Erythroblast (primary cell): ENCODE measurements around the gene MLLT10.
A peak's percentile ranks its signal among the peaks of the same experiment; 100 is the strongest.
"Not testable (repeated sequence)": the region's sequence is repeated elsewhere in the genome, so short reads cannot be mapped to it uniquely, and the experiment has no call there.

Source experiments
- DNase-seq, 2 experiments: peaks; one replicate each; lab custom pipeline; 2025; lab: John Stamatoyannopoulos, UW
- GATA1 ChIP-seq: IDR thresholded peaks from 2 replicates; pipeline ENCODE4 v1.6.1; 2011; ENCODE audit warnings: low read depth, mild to moderate bottlenecking, control low read depth, low read length, moderate library complexity
- POLR2A ChIP-seq: IDR thresholded peaks from 2 replicates; pipeline ENCODE4 v1.6.1; 2011; ENCODE audit warnings: mild to moderate bottlenecking, low read length

The MLLT10 gene

GRCh38 chr10:21584834-21585530 is 51.0 kb downstream of the MLLT10 start:
- DNase-seq: no peak
- TF ChIP-seq GATA1: no peak
- no peak for TF ChIP-seq POLR2A

GRCh38 chr10:21587391-21587790 is 53.4 kb downstream of the MLLT10 start:
- no peak for DNase-seq
- TF ChIP-seq POLR2A (no peak), GATA1 (no peak)

GRCh38 chr10:21588159-21588558 is 54.1 kb downstream of the MLLT10 start:
- DNase-seq: not testable (repeated sequence)

- no peak for TF ChIP-seq POLR2A
- no peak for TF ChIP-seq GATA1
- no peak for DNase-seq
Observed at GRCh38 chr10:21593986-21594385, 60.0 kb downstream of the MLLT10 start.

GRCh38 chr10:21599582-21599981 is 65.5 kb downstream of the MLLT10 start:
- DNase-seq: peak; percentile 20 to 21
- TF ChIP-seq POLR2A (no peak), GATA1 (no peak)

GRCh38 chr10:21600804-21601433 is 66.9 kb downstream of the MLLT10 start:
- TF ChIP-seq GATA1: no peak
- no peak for TF ChIP-seq POLR2A
- peak in 1 of 2 experiments; percentile 30 for DNase-seq

- TF ChIP-seq GATA1 (no peak), POLR2A (no peak)
Observed at GRCh38 chr10:21602313-21602712, 68.3 kb downstream of the MLLT10 start.

GRCh38 chr10:21603721-21604120 is 69.7 kb downstream of the MLLT10 start:
- peak in 1 of 2 experiments; percentile 43 for DNase-seq
- no peak for TF ChIP-seq POLR2A
- TF ChIP-seq GATA1: no peak

More at GRCh38 chr10:21602313-21602712, 68.3 kb downstream of the MLLT10 start:
- no peak for DNase-seq

- peak in 1 of 2 experiments; percentile 8 for DNase-seq
- TF ChIP-seq GATA1 (no peak), POLR2A (no peak)
Observed at GRCh38 chr10:21604651-21605050, 70.6 kb downstream of the MLLT10 start.

GRCh38 chr10:21607907-21608306 is 73.9 kb downstream of the MLLT10 start:
- DNase-seq: no peak

GRCh38 chr10:21614000-21614399 is 80.0 kb downstream of the MLLT10 start:
- DNase-seq: no peak
- TF ChIP-seq GATA1 (no peak), POLR2A (no peak)

More at GRCh38 chr10:21607907-21608306, 73.9 kb downstream of the MLLT10 start:
- TF ChIP-seq GATA1 (no peak), POLR2A (no peak)

- no peak for TF ChIP-seq POLR2A
- DNase-seq: no peak
Observed at GRCh38 chr10:21617267-21617666, 83.2 kb downstream of the MLLT10 start.

GRCh38 chr10:21623291-21623690 is 89.3 kb downstream of the MLLT10 start:
- DNase-seq: no peak
- no peak for TF ChIP-seq GATA1
- no peak for TF ChIP-seq POLR2A

GRCh38 chr10:21624421-21624820 is 90.4 kb downstream of the MLLT10 start:
- DNase-seq: not testable (repeated sequence)

GRCh38 chr10:21624951-21625350 is 90.9 kb downstream of the MLLT10 start:
- TF ChIP-seq POLR2A (no peak), GATA1 (no peak)
- DNase-seq: no peak
